Tibial nerve (tissue), 4 donors: ENCODE results near the gene COL4A6. TPM values are rescaled to one million over a fixed set of nuclear protein-coding genes. Genes with fewer than 3 reads are reported as not detected.

Experiments used
- DNase-seq, 2 donors: peaks; one replicate each; pipeline ENCODE4 v3.0.0-alpha.2; 2019; ENCODE audit warnings: low spot score in 2 of 2
- H3K27ac ChIP-seq, 4 donors: fragments of 200-600 bp; sonication (generic) in 3 of 4; one replicate each; pipeline ENCODE4 v1.5.1; 2017 to 2019; ENCODE audit warnings: mild to moderate bottlenecking in 1 of 4
- H3K27me3 ChIP-seq, 2 donors: fragments of 200-600 bp; sonication (generic) in 1 of 2; one replicate each; pipeline versions ENCODE4 v1.5.1 to v1.6.0; 2017 to 2019
- H3K36me3 ChIP-seq, 3 donors: fragments of 200-600 bp; sonication (generic); one replicate each; pipeline ENCODE4 v1.5.1; 2018 to 2019
- H3K4me1 ChIP-seq, 4 donors: fragments of 200-600 bp; sonication (generic) in 3 of 4; one replicate each; pipeline ENCODE4 v1.5.1; 2017 to 2019
- H3K4me3 ChIP-seq, 4 donors: fragments of 200-600 bp; sonication (generic) in 3 of 4; one replicate each; pipeline ENCODE4 v1.5.1; 2017 to 2019; ENCODE audit warnings: mild to moderate bottlenecking in 1 of 4, moderate library complexity in 1 of 4
- H3K9me3 ChIP-seq, 4 donors: fragments of 200-600 bp; sonication (generic) in 3 of 4; one replicate each; pipeline ENCODE4 v1.5.1; 2017 to 2019
- CTCF ChIP-seq, 5 experiments: fragments of 200-600 bp in 3 of 5; fragments of 450-650 bp in 2 of 5; sonication (generic) in 3 of 5; IDR thresholded peaks; one replicate each; pipeline ENCODE4 v1.5.1; 2016 to 2019; ENCODE audit warnings: antibody characterized with exemption in 5 of 5, mild to moderate bottlenecking in 3 of 5, moderate library complexity in 2 of 5
- EP300 ChIP-seq, 2 donors: sonication (generic); formaldehyde crosslinking; IDR thresholded peaks; one replicate each; pipeline ENCODE4 v1.6.1; 2017; ENCODE audit warnings: antibody characterized with exemption in 2 of 2, mild to moderate bottlenecking in 1 of 2
- POLR2A ChIP-seq, 2 donors: fragments of 450-650 bp; IDR thresholded peaks; one replicate each; pipeline ENCODE4 v1.6.1; 2017; ENCODE audit warnings: antibody characterized with exemption in 2 of 2, mild to moderate bottlenecking in 2 of 2, moderate library complexity in 2 of 2
- WGBS, 2 donors: methylation state at CpG; one replicate each; pipeline ENCODE4 v1.1.5; 2018; 5-methylcytosine and 5-hydroxymethylcytosine counted together
- total RNA-seq, 4 donors: library from RNA; depleted of rRNA; stranded (reverse); fragments of >200 nt; gene quantifications; one replicate each; pipeline ENCODE4 v1.1.0, GENCODE V29; 2016

COL4A6 gene
- total RNA-seq, 4 donors from 2014 or later: under 0.01 to 1.4 (median 0.21) TPM

DNA sequence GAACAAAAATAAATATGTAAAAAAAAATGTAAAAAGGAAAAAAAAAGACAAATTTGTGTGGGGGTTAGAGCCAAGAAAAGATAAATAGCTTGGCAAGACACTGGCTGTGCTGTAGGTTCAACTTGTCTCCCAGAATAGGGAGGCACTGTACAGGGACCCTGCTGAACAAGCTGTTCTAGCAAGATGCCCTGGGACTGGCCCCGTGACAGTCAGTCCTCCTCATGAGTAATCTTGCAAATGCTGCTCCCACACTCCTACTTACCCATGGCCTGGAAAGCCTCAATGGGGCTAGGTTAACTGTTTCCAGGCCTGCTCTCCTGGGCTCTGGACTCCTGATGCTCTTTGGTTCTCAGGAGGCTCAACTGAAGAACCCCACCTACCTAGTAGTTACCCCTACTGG lies 239.8 kb downstream of the COL4A6 start:
- DNase-seq: no peak
- Histone ChIP-seq H3K9me3 (no peaks in the 10 kb centered on the region), H3K27me3 (peaks cover 0 to 26% of the 10 kb centered on the region in 2 donors), H3K4me3 (no peak overlapping the region), H3K36me3 (no peaks in the 10 kb centered on the region), H3K27ac (no peak overlapping the region), H3K4me1 (no peaks in the 10 kb centered on the region)
- TF ChIP-seq POLR2A (IDR thresholded peaks at IDR 0.05): no peak
- no peak for TF ChIP-seq CTCF (IDR thresholded peaks at IDR 0.05)
- TF ChIP-seq EP300 (IDR thresholded peaks at IDR 0.05): no peak
- 17 to 20% methylated on average over 1 of the region's 1 CpG for WGBS, 2 donors

DNA sequence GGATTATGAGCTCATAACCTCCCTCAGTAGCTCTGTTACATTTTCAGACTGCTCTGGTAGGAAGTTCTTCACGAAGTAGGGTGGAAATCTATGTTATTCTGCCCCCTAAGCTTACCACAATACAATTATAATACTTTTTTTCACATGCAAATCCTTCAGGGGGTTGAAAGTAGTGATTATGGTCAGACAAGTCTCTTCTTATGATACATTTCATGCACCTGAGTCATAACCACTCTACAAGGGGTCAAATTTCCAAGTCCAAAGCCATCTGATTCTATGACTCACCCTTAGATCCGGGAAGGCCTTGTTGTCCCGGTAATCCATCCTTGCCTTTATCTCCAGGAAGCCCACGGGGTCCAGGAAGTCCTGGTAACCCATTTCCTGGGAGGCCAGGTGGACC lies 251.4 kb downstream of the COL4A6 start:
- Histone ChIP-seq H3K4me1 (no peaks in the 10 kb centered on the region), H3K36me3 (no peaks in the 10 kb centered on the region), H3K27me3 (peaks cover 0 to 20% of the 10 kb centered on the region in 2 donors), H3K4me3 (no peak overlapping the region), H3K9me3 (no peaks in the 10 kb centered on the region), H3K27ac (no peak overlapping the region)
- no peak for TF ChIP-seq POLR2A (IDR thresholded peaks at IDR 0.05)
- no peak for TF ChIP-seq CTCF (IDR thresholded peaks at IDR 0.05)
- TF ChIP-seq EP300 (IDR thresholded peaks at IDR 0.05): no peak
- DNase-seq: no peak
- WGBS, 2 donors: 56 to 83% methylated on average over 4 of the region's 4 CpGs

GRCh38 chrX:108178143-108178498 lies 260.1 kb downstream of the COL4A6 start:
- Histone ChIP-seq H3K27me3 (peaks cover 0 to 51% of the 10 kb centered on the region in 2 donors), H3K9me3 (no peaks in the 10 kb centered on the region), H3K27ac (no peak overlapping the region), H3K4me1 (no peaks in the 10 kb centered on the region), H3K36me3 (no peaks in the 10 kb centered on the region), H3K4me3 (no peak overlapping the region)
- no peak for TF ChIP-seq CTCF (IDR thresholded peaks at IDR 0.05)
- TF ChIP-seq POLR2A (IDR thresholded peaks at IDR 0.05): no peak
- no peak for TF ChIP-seq EP300 (IDR thresholded peaks at IDR 0.05)
- WGBS, 2 donors: 69 to 71% methylated on average over 7 of the region's 7 CpGs
- no peak for DNase-seq

DNA sequence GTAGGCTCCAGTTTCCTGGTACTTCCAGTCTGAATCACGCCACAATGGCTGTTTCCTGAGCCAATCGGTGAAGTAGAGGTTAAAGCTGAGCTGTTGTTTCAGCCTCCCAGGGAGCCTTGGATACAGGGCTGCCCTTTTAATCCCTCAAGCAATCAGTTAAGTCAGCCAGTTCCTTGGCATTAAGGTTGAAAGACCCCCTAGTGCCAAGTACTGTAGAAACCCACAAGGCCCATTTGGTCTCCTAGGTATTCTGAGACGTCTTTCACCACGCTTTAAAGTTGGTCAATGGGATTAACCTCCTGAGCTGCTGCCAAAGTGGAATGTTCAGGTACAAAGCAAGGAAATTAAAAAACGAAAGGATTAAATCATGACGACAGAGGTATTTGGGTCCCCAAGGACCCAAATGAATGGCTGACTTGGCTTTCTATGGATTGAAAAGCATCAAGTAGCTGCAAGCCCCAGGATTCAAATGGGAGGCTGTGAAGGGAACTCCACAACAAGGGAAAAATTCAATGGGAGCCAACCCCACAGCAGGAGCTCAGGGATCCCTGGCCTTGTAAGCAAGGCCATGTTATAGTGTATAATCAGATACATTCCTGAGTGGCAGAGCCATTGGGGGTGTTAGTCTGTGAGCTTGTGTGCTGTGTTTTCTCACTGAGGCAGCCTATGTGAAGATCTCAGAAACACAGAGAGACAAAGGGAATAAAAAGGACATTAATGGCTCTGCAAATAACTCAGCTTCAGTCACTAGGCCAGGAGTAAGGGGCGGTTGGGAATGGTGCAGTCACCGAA lies 260.7 kb downstream of the COL4A6 start:
- TF ChIP-seq POLR2A (IDR thresholded peaks at IDR 0.05) (no peak), EP300 (IDR thresholded peaks at IDR 0.05) (no peak), CTCF (IDR thresholded peaks at IDR 0.05) (no peak)
- Histone ChIP-seq H3K4me1 (no peaks in the 10 kb centered on the region), H3K27ac (no peak overlapping the region), H3K4me3 (no peak overlapping the region), H3K9me3 (no peaks in the 10 kb centered on the region), H3K27me3 (peaks cover 0 to 48% of the 10 kb centered on the region in 2 donors), H3K36me3 (no peaks in the 10 kb centered on the region)
- DNase-seq: no peak
- 64 to 74% methylated on average over 8 of the region's 8 CpGs for WGBS, 2 donors

DNA sequence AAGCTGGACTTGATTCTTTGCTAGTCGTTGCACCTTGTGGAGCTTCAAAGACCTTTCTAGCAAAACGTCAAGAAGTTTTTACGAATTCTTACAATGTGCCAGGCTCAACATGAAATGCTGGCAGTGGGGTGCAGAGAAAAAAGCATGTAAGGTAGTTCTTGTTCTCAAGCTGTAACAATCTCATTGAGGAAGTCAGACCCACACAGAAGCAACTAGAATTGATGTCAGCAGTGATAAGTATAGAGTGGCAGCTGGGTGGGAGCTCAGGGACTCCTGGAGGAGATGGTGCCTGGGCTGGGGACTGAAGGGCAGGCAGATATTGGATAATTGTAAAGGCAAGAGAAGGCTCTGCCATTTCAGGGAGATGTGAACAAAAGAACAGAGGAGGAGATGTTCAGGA lies 264.3 kb downstream of the COL4A6 start:
- no peak overlapping the region for H3K27ac ChIP-seq
- no peak for TF ChIP-seq CTCF (IDR thresholded peaks at IDR 0.05)
- TF ChIP-seq POLR2A (IDR thresholded peaks at IDR 0.05): no peak
- TF ChIP-seq EP300 (IDR thresholded peaks at IDR 0.05): no peak
- DNase-seq: no peak
- 49 to 76% methylated on average over 3 of the region's 3 CpGs for WGBS, 2 donors
- H3K9me3 ChIP-seq: no peaks in the 10 kb centered on the region
- H3K4me1 ChIP-seq: no peaks in the 10 kb centered on the region
- no peaks in the 10 kb centered on the region for H3K36me3 ChIP-seq
- H3K27me3 ChIP-seq: peaks cover 0 to 27% of the 10 kb centered on the region in 2 donors
- no peak overlapping the region for H3K4me3 ChIP-seq
